Stomach (tissue), 19 donors: ENCODE data around the gene TKTL2. TPM values are rescaled to one million over a fixed set of nuclear protein-coding genes. Genes with fewer than 3 reads are reported as not detected.

ENCODE experiments used
- DNase-seq, 2 donors: peaks; one replicate each; pipeline versions ENCODE4 v3.0.0 to v3.0.0-alpha.2; 2013 to 2019
- H3K27ac ChIP-seq, 5 donors: fragments of 200-600 bp in 4 of 5; sonication (generic) in 4 of 5; one replicate each; pipeline ENCODE4 v1.5.1; 2013 to 2019; ENCODE audit warnings: mild to moderate bottlenecking in 1 of 5, moderate library complexity in 1 of 5
- H3K27me3 ChIP-seq, 3 donors: fragments of 200-600 bp; sonication (generic); one replicate each; pipeline ENCODE4 v1.5.1; 2017 to 2019; ENCODE audit warnings: mixed run types in 1 of 3
- H3K36me3 ChIP-seq, 4 donors: fragments of 200-600 bp; sonication (generic); 1 replicate in 3 of 4; 2 replicates in 1 of 4; pipeline ENCODE4 v1.5.1; 2016 to 2019
- H3K4me1 ChIP-seq, 4 donors: fragments of 200-600 bp; sonication (generic); one replicate each; pipeline ENCODE4 v1.5.1; 2016 to 2019
- H3K4me3 ChIP-seq, 4 donors: fragments of 200-600 bp; sonication (generic) in 3 of 4; one replicate each; pipeline ENCODE4 v1.5.1; 2016 to 2019; ENCODE audit warnings: mild to moderate bottlenecking in 1 of 4
- H3K9me3 ChIP-seq, 4 donors: fragments of 200-600 bp; sonication (generic); one replicate each; pipeline ENCODE4 v1.5.1; 2016 to 2019
- EP300 ChIP-seq: sonication (generic); formaldehyde crosslinking; IDR thresholded peaks from one replicate; pipeline ENCODE4 v1.6.1; 2017; ENCODE audit warnings: antibody characterized with exemption
- POLR2A ChIP-seq, 4 donors: fragments of 450-650 bp; IDR thresholded peaks; one replicate each; pipeline ENCODE4 v1.6.1; 2016; ENCODE audit warnings: antibody characterized with exemption in 4 of 4, control low read depth in 2 of 4, mild to moderate bottlenecking in 1 of 4, moderate library complexity in 1 of 4
- POLR2AphosphoS5 ChIP-seq, 3 donors: sonication (generic); formaldehyde crosslinking; IDR thresholded peaks; one replicate each; pipeline ENCODE4 v1.6.1; 2016; ENCODE audit warnings: antibody characterized with exemption in 3 of 3
- WGBS, 5 donors: extraction: QIAGEN DNeasy Blood & Tissue Kit in 3 of 5; methylation state at CpG; one replicate each; pipeline versions ENCODE4 v1.1.5 to v1.1.7; 2013 to 2018; 5-methylcytosine and 5-hydroxymethylcytosine counted together
- intact Hi-C: fragments of 100-400 bp; cut with DNase I; formaldehyde crosslinking; loops from one replicate; pipeline ENCODE4 v1.15.1; 2023; ENCODE audit warnings: low total_unique reads
- long read RNA-seq, 10 donors: transcript quantifications; one replicate each; lab custom pipeline, GENCODE V29; 2026
- polyA plus RNA-seq, 3 donors: library from polyadenylated mRNA; stranded (reverse); fragments of 200-250 nt; gene quantifications; one replicate each; pipeline ENCODE4 v1.2.3, GENCODE V29; 2013
- total RNA-seq, 5 donors: library from RNA; depleted of rRNA; stranded (reverse); fragments of >200 nt; gene quantifications; one replicate each; pipeline versions ENCODE4 v1.1.0 to v1.2.3, GENCODE V29; 2014 to 2016
- TF ChIP-seq, protein P1 (sequence below), 7 experiments: fragments of 450-650 bp in 4 of 7; fragments of 200-600 bp in 3 of 7; sonication (generic) in 3 of 7; IDR thresholded peaks; one replicate each; pipeline ENCODE4 v1.5.1; 2016 to 2019; ENCODE audit warnings: antibody characterized with exemption in 7 of 7, control low read depth in 2 of 7, mild to moderate bottlenecking in 1 of 7
- donor health status: healthy with polysubstance abuse.
- donor health status: Bipolar disorder and iron deficiency.
- donor health status: healthy.

TKTL2 gene, protein sequence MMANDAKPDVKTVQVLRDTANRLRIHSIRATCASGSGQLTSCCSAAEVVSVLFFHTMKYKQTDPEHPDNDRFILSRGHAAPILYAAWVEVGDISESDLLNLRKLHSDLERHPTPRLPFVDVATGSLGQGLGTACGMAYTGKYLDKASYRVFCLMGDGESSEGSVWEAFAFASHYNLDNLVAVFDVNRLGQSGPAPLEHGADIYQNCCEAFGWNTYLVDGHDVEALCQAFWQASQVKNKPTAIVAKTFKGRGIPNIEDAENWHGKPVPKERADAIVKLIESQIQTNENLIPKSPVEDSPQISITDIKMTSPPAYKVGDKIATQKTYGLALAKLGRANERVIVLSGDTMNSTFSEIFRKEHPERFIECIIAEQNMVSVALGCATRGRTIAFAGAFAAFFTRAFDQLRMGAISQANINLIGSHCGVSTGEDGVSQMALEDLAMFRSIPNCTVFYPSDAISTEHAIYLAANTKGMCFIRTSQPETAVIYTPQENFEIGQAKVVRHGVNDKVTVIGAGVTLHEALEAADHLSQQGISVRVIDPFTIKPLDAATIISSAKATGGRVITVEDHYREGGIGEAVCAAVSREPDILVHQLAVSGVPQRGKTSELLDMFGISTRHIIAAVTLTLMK
- total RNA-seq (under 1 TPM in 1 of 5 donors, not detected in 4; 0.87 TPM), polyA plus RNA-seq (not detected)
- long read RNA-seq, donor 1, result 0 reads
- long read RNA-seq, donor 2, result 0 reads
- long read RNA-seq, donor 3, result 0 reads
- long read RNA-seq, donor 4, result 0 reads
- long read RNA-seq, donor 5, result 0 reads
- long read RNA-seq, donor 6, result 0 reads
- long read RNA-seq, donor 7, result 0 reads
- long read RNA-seq, donor 8, result 0 reads
- long read RNA-seq, donor 9, result 0 reads
- long read RNA-seq, donor 10, result 0 reads

DNA sequence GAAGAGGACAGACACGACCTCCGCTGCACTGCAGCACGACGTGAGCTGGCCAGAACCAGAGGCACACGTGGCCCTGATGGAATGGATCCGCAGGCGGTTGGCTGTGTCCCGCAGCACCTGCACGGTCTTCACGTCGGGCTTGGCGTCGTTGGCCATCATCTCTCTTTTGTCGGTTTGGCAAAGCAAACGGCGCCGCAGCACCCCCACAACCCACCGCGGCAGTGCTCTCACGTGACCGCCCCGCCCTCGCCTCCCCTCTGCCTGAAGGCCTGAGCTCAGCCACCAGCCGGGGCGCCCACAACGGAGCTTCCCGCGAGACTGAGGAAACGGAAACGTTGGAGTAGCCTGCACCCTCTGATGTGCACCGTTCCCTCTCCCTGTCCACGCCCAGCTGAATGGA, at the start of gene TKTL2:
Gene TKTL2 (minus strand): TSS at position 179 of the 400 bp plus-strand sequence. CDS start 20 bp downstream, at position 159.
- Histone ChIP-seq H3K27me3 (no peaks in the 10 kb centered on the region), H3K4me3 (no peak within 1 kb of the TSS), H3K9me3 (no peaks in the 10 kb centered on the region), H3K36me3 (no peaks in the 10 kb centered on the region), H3K4me1 (no peaks in the 10 kb centered on the region), H3K27ac (no peak within 1 kb of the TSS)
- intact Hi-C loops, result no loop called here
- TF ChIP-seq, protein P1, sequence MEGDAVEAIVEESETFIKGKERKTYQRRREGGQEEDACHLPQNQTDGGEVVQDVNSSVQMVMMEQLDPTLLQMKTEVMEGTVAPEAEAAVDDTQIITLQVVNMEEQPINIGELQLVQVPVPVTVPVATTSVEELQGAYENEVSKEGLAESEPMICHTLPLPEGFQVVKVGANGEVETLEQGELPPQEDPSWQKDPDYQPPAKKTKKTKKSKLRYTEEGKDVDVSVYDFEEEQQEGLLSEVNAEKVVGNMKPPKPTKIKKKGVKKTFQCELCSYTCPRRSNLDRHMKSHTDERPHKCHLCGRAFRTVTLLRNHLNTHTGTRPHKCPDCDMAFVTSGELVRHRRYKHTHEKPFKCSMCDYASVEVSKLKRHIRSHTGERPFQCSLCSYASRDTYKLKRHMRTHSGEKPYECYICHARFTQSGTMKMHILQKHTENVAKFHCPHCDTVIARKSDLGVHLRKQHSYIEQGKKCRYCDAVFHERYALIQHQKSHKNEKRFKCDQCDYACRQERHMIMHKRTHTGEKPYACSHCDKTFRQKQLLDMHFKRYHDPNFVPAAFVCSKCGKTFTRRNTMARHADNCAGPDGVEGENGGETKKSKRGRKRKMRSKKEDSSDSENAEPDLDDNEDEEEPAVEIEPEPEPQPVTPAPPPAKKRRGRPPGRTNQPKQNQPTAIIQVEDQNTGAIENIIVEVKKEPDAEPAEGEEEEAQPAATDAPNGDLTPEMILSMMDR (IDR thresholded peaks at IDR 0.05), result no peak
- TF ChIP-seq EP300, result no peak
- TF ChIP-seq POLR2AphosphoS5 (IDR thresholded peaks at IDR 0.05), result no peak
- no peak for TF ChIP-seq POLR2A (IDR thresholded peaks at IDR 0.05)
- DNase-seq, result no peak
- WGBS, 5 donors, result 89 to 93% (median 90%) methylated on average over 30 to 32 of the region's 32 CpGs

DNA sequence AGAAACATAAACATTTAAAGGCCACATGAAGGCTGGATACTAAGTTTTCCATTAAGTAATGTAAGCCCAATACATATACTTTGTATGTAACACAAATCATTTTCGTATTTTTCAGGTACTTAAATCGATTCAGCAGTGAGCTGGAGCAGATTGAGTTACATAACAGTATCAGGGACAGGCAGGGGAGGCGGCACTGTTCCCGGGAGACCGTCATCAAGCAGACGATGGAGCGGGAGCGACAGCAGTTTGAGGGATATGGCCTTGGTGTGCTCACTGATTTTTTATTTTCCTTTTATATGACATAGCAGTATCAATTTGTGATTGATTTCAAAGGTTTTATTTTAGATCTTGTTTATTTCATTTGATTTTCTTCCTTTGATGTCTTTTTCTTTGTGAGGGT, 41.6 kb upstream of the TKTL2 start:
- Histone ChIP-seq H3K27ac (no peak overlapping the region), H3K4me1 (no peaks in the 10 kb centered on the region), H3K9me3 (no peaks in the 10 kb centered on the region), H3K36me3 (peaks cover 11 to 81% (median 70%) of the 10 kb centered on the region in 4 donors), H3K27me3 (no peaks in the 10 kb centered on the region), H3K4me3 (no peak overlapping the region)
- intact Hi-C loops, result no loop called here
- no peak for DNase-seq
- TF ChIP-seq POLR2AphosphoS5 (IDR thresholded peaks at IDR 0.05) (no peak), EP300 (no peak), POLR2A (IDR thresholded peaks at IDR 0.05) (no peak)
- TF ChIP-seq, protein P1 (IDR thresholded peaks at IDR 0.05), result no peak
- 95 to 97% (median 96%) methylated on average over 8 of the region's 8 CpGs for WGBS, 5 donors

DNA sequence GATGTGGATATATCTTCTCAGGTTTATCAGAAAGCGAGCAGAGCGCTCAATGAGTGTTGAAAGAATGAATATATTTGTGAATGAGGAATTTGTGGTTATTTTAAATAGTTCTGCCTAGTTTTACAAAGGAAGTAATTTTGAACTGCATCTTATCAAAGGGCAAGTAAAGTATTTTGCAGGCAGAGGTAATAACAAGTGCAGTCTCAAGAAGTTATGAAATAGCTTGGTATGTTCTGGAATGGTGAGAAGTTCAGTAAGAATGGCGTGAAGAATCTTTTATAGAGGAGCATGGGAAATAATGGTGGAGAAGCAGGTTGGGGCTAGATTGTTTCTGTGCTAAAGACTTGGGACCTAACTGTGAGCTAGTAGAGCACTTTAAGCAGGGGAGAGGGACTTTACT, 31.8 kb upstream of the TKTL2 start:
- Histone ChIP-seq H3K4me3 (no peak overlapping the region), H3K36me3 (peaks cover 0 to 32% (median 22%) of the 10 kb centered on the region in 4 donors), H3K27ac (no peak overlapping the region), H3K4me1 (peaks cover 0 to 31% (median 11%) of the 10 kb centered on the region in 4 donors), H3K27me3 (no peaks in the 10 kb centered on the region), H3K9me3 (no peaks in the 10 kb centered on the region)
- DNase-seq, result no peak
- 79 to 94% (median 89%) methylated on average over 3 of the region's 3 CpGs for WGBS, 5 donors
- intact Hi-C loops, result no loop called here
- TF ChIP-seq, protein P1 (IDR thresholded peaks at IDR 0.05), result no peak
- no peak for TF ChIP-seq POLR2AphosphoS5 (IDR thresholded peaks at IDR 0.05)
- no peak for TF ChIP-seq POLR2A (IDR thresholded peaks at IDR 0.05)
- no peak for TF ChIP-seq EP300

DNA sequence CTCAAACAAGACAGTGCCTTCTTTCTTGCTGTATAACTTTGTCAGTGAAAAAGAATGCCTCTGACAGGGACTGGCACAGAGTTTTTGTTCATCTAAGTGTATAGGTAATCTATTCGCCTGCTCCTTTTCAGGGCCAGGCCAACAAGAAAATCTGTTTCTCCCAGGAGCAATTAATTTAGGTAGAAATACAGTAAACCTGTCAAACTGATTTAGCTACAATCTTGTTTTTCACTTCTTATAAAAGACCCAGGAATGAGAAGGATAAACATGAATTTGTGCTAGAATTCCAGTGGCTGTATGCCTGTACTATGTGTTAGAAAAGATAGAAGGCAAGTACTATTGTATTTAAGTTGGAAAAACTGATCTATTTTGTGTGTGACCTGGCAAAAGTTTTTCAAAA, 27.0 kb upstream of the TKTL2 start:
- H3K9me3 ChIP-seq, result no peaks in the 10 kb centered on the region
- TF ChIP-seq POLR2A (IDR thresholded peaks at IDR 0.05) (no peak), EP300 (no peak), POLR2AphosphoS5 (IDR thresholded peaks at IDR 0.05) (no peak)
- TF ChIP-seq, protein P1 (IDR thresholded peaks at IDR 0.05), result no peak
- WGBS, 5 donors, result 87 to 98% (median 90%) methylated on average over 1 of the region's 1 CpG
- intact Hi-C loops, result no loop called here
- H3K4me1 ChIP-seq, result peaks cover 0 to 48% (median 23%) of the 10 kb centered on the region in 4 donors
- no peak for DNase-seq
- H3K27me3 ChIP-seq, result no peaks in the 10 kb centered on the region
- no peaks in the 10 kb centered on the region for H3K36me3 ChIP-seq
- H3K4me3 ChIP-seq, result no peak overlapping the region
- H3K27ac ChIP-seq, result no peak overlapping the region
